PFSK-1 (cell line): ENCODE measurements around the gene NACC2.

Source experiments
- FOXP2 ChIP-seq: optimal IDR thresholded peaks from 2 replicates; pipeline ENCODE3; 2011; ENCODE audit warnings: borderline replicate concordance, control low read depth, inconsistent platforms; ENCODE audit not compliant: insufficient read depth; ENCODE audit errors: extremely low read length, extremely low read depth
- POLR2AphosphoS5 ChIP-seq: IDR thresholded peaks from 2 replicates; pipeline ENCODE4 v1.6.1; 2012; ENCODE audit warnings: low read depth, mild to moderate bottlenecking, control low read depth, low read length, moderate library complexity
- REST ChIP-seq, 2 experiments: IDR thresholded peaks; 2 replicates each; pipeline versions ENCODE4 v1.6.1 to v1.8.0; 2011 to 2012; ENCODE audit warnings: low read depth in 2 of 2, low read length in 2 of 2, control low read depth in 1 of 2, inconsistent platforms in 1 of 2, mild to moderate bottlenecking in 1 of 2, moderate library complexity in 1 of 2; ENCODE audit not compliant: insufficient read depth in 1 of 2
- SIN3A ChIP-seq: IDR thresholded peaks from 2 replicates; pipeline ENCODE4 v1.6.1; 2012; ENCODE audit warnings: mild to moderate bottlenecking, low read length, moderate library complexity, borderline replicate concordance; ENCODE audit not compliant: insufficient read depth
- TAF1 ChIP-seq: IDR thresholded peaks from 2 replicates; pipeline ENCODE4 v1.6.1; 2012; ENCODE audit warnings: low read length, control low read depth, borderline replicate concordance; ENCODE audit not compliant: insufficient read depth

GRCh38 chr9:135994501-135995192, 100.4 kb downstream of the NACC2 start:
- no peak for TF ChIP-seq POLR2AphosphoS5
- no peak for TF ChIP-seq REST (IDR thresholded peaks at IDR 0.05; ENCODE audit: insufficient read depth in 1 of 2, low read depth in 2 of 2, low read length in 2 of 2)
- TF ChIP-seq SIN3A, result no peak
- TF ChIP-seq TAF1, result no peak
- no peak for TF ChIP-seq FOXP2
